Activated CD4-positive, alpha-beta memory T cell treated with anti-CD3 and anti-CD28 coated beads for 36 hours (primary cell): ENCODE results near the gene LANCL3. TPM values are rescaled to one million over a fixed set of nuclear protein-coding genes. Genes with fewer than 3 reads are reported as not detected.
"Not testable (repeated sequence)": the region's sequence is repeated elsewhere in the genome, so short reads cannot be mapped to it uniquely, and the experiment has no call there.

ENCODE experiments used
- CTCF ChIA-PET: fragments of 350-600 bp; sonication (Branson Sonifier 250); formaldehyde crosslinking; loops from one replicate; lab custom pipeline; 2021; ENCODE audit warnings: antibody characterized with exemption, inconsistent platforms; lab: Charles Lee
- POLR2A ChIA-PET: fragments of 350-600 bp; sonication (Branson Sonifier 250); formaldehyde crosslinking; loops from one replicate; lab custom pipeline; 2021; ENCODE audit warnings: antibody characterized with exemption; lab: Charles Lee
- DNase-seq: peaks from one replicate; pipeline ENCODE4 v3.0.0-alpha.2; 2020
- H3K27ac Mint-ChIP-seq: one replicate; pipeline ENCODE4 v1.8.0; 2021; ENCODE audit warnings: mixed read lengths
- H3K27me3 Mint-ChIP-seq: one replicate; pipeline ENCODE4 v1.8.0; 2021; ENCODE audit warnings: mixed read lengths
- H3K36me3 Mint-ChIP-seq: one replicate; pipeline ENCODE4 v1.8.0; 2021; ENCODE audit warnings: mixed read lengths
- H3K4me1 Mint-ChIP-seq: one replicate; pipeline ENCODE4 v1.8.0; 2021; ENCODE audit warnings: low read depth, mixed read lengths
- H3K4me3 Mint-ChIP-seq: one replicate; pipeline ENCODE4 v1.8.0; 2021; ENCODE audit warnings: mild to moderate bottlenecking, mixed read lengths
- H3K9me3 Mint-ChIP-seq: one replicate; pipeline ENCODE4 v1.8.0; 2021; ENCODE audit warnings: mixed read lengths
- intact Hi-C: fragments of 100-400 bp; cut with micrococcal nuclease; formaldehyde crosslinking; loops from one replicate; pipeline ENCODE4 v1.15.1; 2023
- total RNA-seq, 2 experiments: library from RNA; stranded (reverse); gene quantifications; one replicate each; pipeline ENCODE4 v1.2.3, GENCODE V29; 2021

LANCL3 gene
- total RNA-seq: under 1 TPM; 0.02 to 0.15 TPM

GRCh38 chrX:37571426-37572107, at the start of gene LANCL3:
Gene LANCL3, plus strand, starts transcription at chrX:37571661. Its CDS starts 210 bp downstream, at chrX:37571871.
- H3K9me3 Mint-ChIP-seq, H3K27ac Mint-ChIP-seq, POLR2A ChIA-PET, H3K4me1 Mint-ChIP-seq, CTCF ChIA-PET, H3K36me3 Mint-ChIP-seq: not testable (repeated sequence)
- intact Hi-C loops: loop anchor here (10.0 kb wide), 1 partner anchor 253 kb away; no protein-coding TSS in a partner anchor
- DNase-seq: peak; percentile 10
- peaks cover 12% of the 10 kb centered on the region for H3K27me3 Mint-ChIP-seq
- peak within 1 kb of the TSS; percentile 38 for H3K4me3 Mint-ChIP-seq

GRCh38 chrX:37523673-37524072, 47.8 kb upstream of the LANCL3 start:
- H3K27ac Mint-ChIP-seq, H3K4me3 Mint-ChIP-seq, H3K4me1 Mint-ChIP-seq, H3K9me3 Mint-ChIP-seq, POLR2A ChIA-PET, intact Hi-C loops, H3K27me3 Mint-ChIP-seq, DNase-seq, CTCF ChIA-PET, H3K36me3 Mint-ChIP-seq: not testable (repeated sequence)

GRCh38 chrX:37541991-37542390, 29.5 kb upstream of the LANCL3 start:
- no peak for DNase-seq

GRCh38 chrX:37542791-37543190, 28.7 kb upstream of the LANCL3 start:
- no peaks in the 10 kb centered on the region for H3K27me3 Mint-ChIP-seq
- ChIA-PET POLR2A (no interaction called here), CTCF (no interaction called here)
- H3K9me3 Mint-ChIP-seq: no peaks in the 10 kb centered on the region
- intact Hi-C loops: no loop called here
- no peak overlapping the region for H3K27ac Mint-ChIP-seq
- DNase-seq: no peak
- H3K4me1 Mint-ChIP-seq: no peaks in the 10 kb centered on the region
- no peak overlapping the region for H3K4me3 Mint-ChIP-seq
- H3K36me3 Mint-ChIP-seq: no peaks in the 10 kb centered on the region

More at GRCh38 chrX:37541991-37542390, 29.5 kb upstream of the LANCL3 start:
- Mint-ChIP-seq H3K4me1 (no peaks in the 10 kb centered on the region), H3K36me3 (no peaks in the 10 kb centered on the region), H3K4me3 (no peak overlapping the region), H3K27ac (no peak overlapping the region), H3K9me3 (no peaks in the 10 kb centered on the region), H3K27me3 (peaks cover 2% of the 10 kb centered on the region)
- CTCF ChIA-PET: no interaction called here
- intact Hi-C loops: no loop called here
- POLR2A ChIA-PET: no interaction called here

GRCh38 chrX:37543324-37543723, 28.1 kb upstream of the LANCL3 start:
- DNase-seq: no peak
- H3K4me3 Mint-ChIP-seq: no peak overlapping the region
- H3K27me3 Mint-ChIP-seq: no peaks in the 10 kb centered on the region
- H3K9me3 Mint-ChIP-seq: no peaks in the 10 kb centered on the region
- H3K36me3 Mint-ChIP-seq: no peaks in the 10 kb centered on the region
- intact Hi-C loops: no loop called here
- H3K27ac Mint-ChIP-seq: no peak overlapping the region
- ChIA-PET CTCF (no interaction called here), POLR2A (no interaction called here)
- no peaks in the 10 kb centered on the region for H3K4me1 Mint-ChIP-seq

DNA sequence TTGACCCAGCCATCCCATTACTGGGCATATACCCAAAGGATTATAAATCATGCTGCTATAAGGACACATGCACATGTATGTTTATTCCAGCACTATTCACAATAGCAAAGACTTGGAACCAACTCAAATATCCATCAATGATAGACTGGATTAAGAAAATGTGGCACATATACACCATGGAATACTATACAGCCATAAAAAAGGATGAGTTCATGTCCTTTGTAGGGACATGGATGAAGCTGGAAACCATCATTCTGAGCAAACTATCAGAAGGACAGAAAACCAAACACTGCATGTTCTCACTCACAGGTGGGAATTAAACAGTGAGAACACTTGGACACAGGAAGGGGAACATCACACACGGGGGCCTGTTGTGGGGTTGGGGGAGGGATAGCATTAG, 26.9 kb upstream of the LANCL3 start:
- CTCF ChIA-PET, intact Hi-C loops, H3K4me3 Mint-ChIP-seq, DNase-seq, H3K36me3 Mint-ChIP-seq, POLR2A ChIA-PET, H3K27me3 Mint-ChIP-seq, H3K27ac Mint-ChIP-seq, H3K9me3 Mint-ChIP-seq, H3K4me1 Mint-ChIP-seq: not testable (repeated sequence)

DNA sequence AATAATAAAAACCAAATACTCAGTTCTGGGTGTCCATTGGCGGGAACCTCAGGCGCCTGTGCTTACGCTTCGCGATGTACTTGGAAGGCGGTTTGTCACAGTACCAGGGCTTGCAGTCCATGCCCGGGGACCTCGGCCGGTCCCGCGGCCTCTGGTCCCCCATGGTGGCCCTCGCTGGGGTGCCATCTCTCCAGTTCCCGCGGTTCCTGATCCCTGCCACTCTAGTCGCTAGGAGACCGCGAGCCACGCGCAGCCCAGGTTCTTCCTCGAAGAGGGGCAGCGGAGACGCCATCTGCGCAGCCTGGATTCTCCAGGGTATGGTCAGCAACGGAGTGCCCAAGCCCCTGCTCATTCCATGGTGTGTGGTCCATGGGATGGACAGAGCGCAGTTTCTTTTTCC, 26.4 kb upstream of the LANCL3 start:
- no peaks in the 10 kb centered on the region for H3K4me1 Mint-ChIP-seq
- no peak for DNase-seq
- H3K27ac Mint-ChIP-seq: no peak overlapping the region
- no peaks in the 10 kb centered on the region for H3K9me3 Mint-ChIP-seq
- H3K36me3 Mint-ChIP-seq: no peaks in the 10 kb centered on the region
- POLR2A ChIA-PET: no interaction called here
- H3K27me3 Mint-ChIP-seq: no peaks in the 10 kb centered on the region
- CTCF ChIA-PET: no interaction called here
- H3K4me3 Mint-ChIP-seq: no peak overlapping the region
- intact Hi-C loops: no loop called here

DNA sequence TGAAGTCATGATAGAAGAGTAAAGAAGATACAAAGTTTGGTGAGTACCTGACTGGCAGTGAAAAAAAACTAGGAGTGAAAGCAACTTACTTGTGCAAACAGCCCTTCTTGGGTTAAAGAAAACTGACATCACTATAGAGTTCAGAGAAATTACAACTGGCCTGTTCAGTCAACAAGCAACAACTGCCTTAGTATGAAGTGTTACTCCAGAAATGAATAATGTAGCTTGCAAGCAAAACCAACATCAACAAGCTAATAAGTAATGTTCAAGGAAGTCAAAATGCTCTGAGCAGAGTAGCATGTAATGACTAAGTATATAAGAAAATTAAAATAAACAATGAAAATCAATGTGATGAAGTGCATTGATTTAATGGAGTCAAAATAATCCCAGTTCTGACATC, 21.8 kb upstream of the LANCL3 start:
- POLR2A ChIA-PET, intact Hi-C loops, H3K9me3 Mint-ChIP-seq, H3K36me3 Mint-ChIP-seq, DNase-seq, H3K27ac Mint-ChIP-seq, H3K27me3 Mint-ChIP-seq, CTCF ChIA-PET, H3K4me1 Mint-ChIP-seq, H3K4me3 Mint-ChIP-seq: not testable (repeated sequence)

DNA sequence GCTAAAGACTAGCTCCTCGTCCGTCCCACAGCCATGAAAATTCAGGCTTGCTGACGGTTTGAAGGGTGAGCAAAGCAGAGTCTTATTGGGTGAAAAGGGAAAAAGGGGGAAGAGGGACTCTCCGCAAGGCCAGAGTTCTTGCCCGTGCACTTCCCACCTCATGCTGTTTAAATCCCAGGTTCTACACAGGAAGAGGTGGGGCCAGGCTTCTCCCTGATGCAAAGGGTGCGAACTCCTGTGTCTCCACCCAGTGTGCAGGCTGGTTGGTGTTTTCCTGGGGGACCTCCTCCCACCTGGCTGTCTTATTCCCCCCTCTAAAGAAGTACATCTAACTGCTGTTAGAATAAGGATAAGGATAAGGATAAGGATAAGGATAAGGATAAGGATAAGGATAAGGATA, 18.0 kb upstream of the LANCL3 start:
- intact Hi-C loops: no loop called here
- no peaks in the 10 kb centered on the region for H3K9me3 Mint-ChIP-seq
- no peaks in the 10 kb centered on the region for H3K27me3 Mint-ChIP-seq
- ChIA-PET POLR2A (no interaction called here), CTCF (no interaction called here)
- DNase-seq: no peak
- no peaks in the 10 kb centered on the region for H3K4me1 Mint-ChIP-seq
- no peak overlapping the region for H3K27ac Mint-ChIP-seq
- no peak overlapping the region for H3K4me3 Mint-ChIP-seq
- no peaks in the 10 kb centered on the region for H3K36me3 Mint-ChIP-seq

DNA sequence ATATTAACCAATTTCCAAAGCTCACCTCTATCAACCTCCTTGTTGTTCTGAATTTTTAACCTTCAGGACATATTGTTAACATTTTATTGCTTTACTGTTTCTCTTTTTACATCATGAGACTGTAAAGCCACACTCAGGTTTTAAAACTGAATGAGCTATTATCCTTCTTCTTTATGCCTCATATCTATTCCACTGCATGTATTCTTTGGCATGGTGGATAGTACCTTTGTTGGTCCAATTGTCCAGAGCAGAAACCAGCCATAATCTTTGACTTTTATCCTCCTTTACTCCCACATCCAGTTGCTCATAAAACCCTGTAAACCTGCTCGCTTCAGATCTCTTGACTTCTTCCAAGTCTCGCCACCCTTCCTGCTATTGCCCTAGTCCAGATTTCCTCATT, 6.2 kb upstream of the LANCL3 start:
- CTCF ChIA-PET, H3K36me3 Mint-ChIP-seq, DNase-seq, H3K4me1 Mint-ChIP-seq, H3K4me3 Mint-ChIP-seq, H3K27ac Mint-ChIP-seq, POLR2A ChIA-PET, intact Hi-C loops, H3K9me3 Mint-ChIP-seq, H3K27me3 Mint-ChIP-seq: not testable (repeated sequence)

GRCh38 chrX:37570349-37570748, 1.1 kb upstream of the LANCL3 start:
- H3K4me3 Mint-ChIP-seq, DNase-seq, POLR2A ChIA-PET, CTCF ChIA-PET, H3K4me1 Mint-ChIP-seq, H3K36me3 Mint-ChIP-seq, H3K27ac Mint-ChIP-seq, H3K9me3 Mint-ChIP-seq: not testable (repeated sequence)
- peaks cover 12% of the 10 kb centered on the region for H3K27me3 Mint-ChIP-seq
- intact Hi-C loops: loop anchor here (10.0 kb wide), 1 partner anchor 254 kb away; no protein-coding TSS in a partner anchor

DNA sequence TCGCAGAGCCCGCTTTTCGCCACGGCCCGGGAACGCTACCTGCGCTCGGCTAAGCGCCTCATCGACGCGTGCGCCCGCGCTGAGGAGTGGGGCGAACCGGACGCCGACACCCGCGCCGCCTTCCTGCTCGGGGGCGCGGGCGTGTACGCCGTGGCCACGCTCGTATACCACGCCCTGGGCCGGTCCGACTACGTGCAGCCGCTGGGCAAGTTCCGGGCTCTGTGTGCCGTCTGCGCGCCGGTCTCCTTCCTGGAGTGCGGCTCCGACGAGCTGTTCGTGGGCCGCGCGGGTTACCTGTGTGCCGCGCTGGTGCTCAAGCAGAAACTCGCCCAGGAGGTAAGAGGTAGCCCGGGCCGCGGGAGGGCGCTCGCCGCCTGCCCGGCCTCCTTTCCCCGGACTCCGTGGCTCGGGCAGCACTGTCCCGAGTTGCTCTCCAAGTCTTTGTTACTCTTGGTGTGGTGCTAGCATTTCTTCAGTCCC, 687 bp downstream of the LANCL3 start:
- H3K9me3 Mint-ChIP-seq, CTCF ChIA-PET, H3K4me1 Mint-ChIP-seq, POLR2A ChIA-PET, H3K36me3 Mint-ChIP-seq, H3K27ac Mint-ChIP-seq: not testable (repeated sequence)
- intact Hi-C loops: loop anchor here (10.0 kb wide), 1 partner anchor 253 kb away; no protein-coding TSS in a partner anchor
- peaks cover 14% of the 10 kb centered on the region for H3K27me3 Mint-ChIP-seq
- peak overlapping the region; percentile 38 for H3K4me3 Mint-ChIP-seq
- DNase-seq: peak; percentile 18

- H3K27ac Mint-ChIP-seq, H3K4me1 Mint-ChIP-seq, H3K4me3 Mint-ChIP-seq, H3K36me3 Mint-ChIP-seq, H3K9me3 Mint-ChIP-seq, DNase-seq, CTCF ChIA-PET, POLR2A ChIA-PET: not testable (repeated sequence)
- intact Hi-C loops: loop anchor here (10.0 kb wide), 1 partner anchor 252 kb away; no protein-coding TSS in a partner anchor
- H3K27me3 Mint-ChIP-seq: peaks cover 14% of the 10 kb centered on the region
Observed at GRCh38 chrX:37573121-37573520, 1.7 kb downstream of the LANCL3 start.
